Measurements from ENCODE around the gene DLGAP4. TPM values are rescaled to one million over a fixed set of nuclear protein-coding genes. Genes with fewer than 3 reads are reported as not detected.

The DLGAP4 gene
- total and polyA plus RNA-seq, 9 of the 15 experiments (the other 6 are each of a cell fraction or from before 2014, with no cell fraction given), result 0.31 to 34.1 (median 4.5) TPM

- TF ChIP-seq SFPQ (IDR thresholded peaks at IDR 0.05; ENCODE audit: low read depth, low read length), result no peak
- no peak for TF ChIP-seq RFX5 (IDR thresholded peaks at IDR 0.05; ENCODE audit: low read depth, low read length)
- peak; percentile 95 for TF ChIP-seq MGA (IDR thresholded peaks at IDR 0.05)
- peak; percentile 19; the same call in 1 of the 2 replicates for TF ChIP-seq PHF8 (IDR thresholded peaks at IDR 0.05; ENCODE audit: borderline replicate concordance, low read length)
- no peak for TF ChIP-seq ZNF766 (CRISPR knock-in tag; conservative IDR thresholded peaks at IDR 0.05)
- TF ChIP-seq EP300 (IDR thresholded peaks at IDR 0.05; ENCODE audit: low read length), result no peak
- no peak for TF ChIP-seq KLF6 (CRISPR knock-in tag; IDR thresholded peaks at IDR 0.05; ENCODE audit: borderline replicate concordance)
- TF ChIP-seq MXI1 (IDR thresholded peaks at IDR 0.05; ENCODE audit: low read depth, low read length), result no peak
- TF ChIP-seq ZC3H11A (IDR thresholded peaks at IDR 0.05; ENCODE audit: low read depth, low read length), result no peak
- no peak for TF ChIP-seq VEZF1 (CRISPR knock-in tag; IDR thresholded peaks at IDR 0.05)
Measured at GRCh38 chr20:36435592-36436541, 129.7 kb downstream of the DLGAP4 start (continued).

Data from K562 (cell line).